ENCODE results near the gene MAP4K1. TPM values are rescaled to one million over a fixed set of nuclear protein-coding genes. Genes with fewer than 3 reads are reported as not detected.
"Not testable (repeated sequence)": the region's sequence is repeated elsewhere in the genome, so short reads cannot be mapped to it uniquely, and the experiment has no call there.

The MAP4K1 gene
- total RNA-seq, 1 experiment from 2014 or later = 1.5 TPM

GRCh38 chr19:38606131-38606530 lies 11.6 kb downstream of the MAP4K1 start:
- no peak for DNase-seq (ENCODE audit: low spot score)
- no peaks in the 10 kb centered on the region for H3K36me3 ChIP-seq (ENCODE audit: insufficient read depth, low read length, poor library complexity, severe bottlenecking)
- no peaks in the 10 kb centered on the region for H3K9me3 ChIP-seq (ENCODE audit: low read depth, low read length, poor library complexity, severe bottlenecking)
- BruUV-seq (replicated peaks) = no TSS peak
- H3K27me3 ChIP-seq (replicated peaks; ENCODE audit: insufficient read depth, low read depth, low read length, poor library complexity) = no peaks in the 10 kb centered on the region
- H3K27ac ChIP-seq (ENCODE audit: low read depth, low read length, poor library complexity, severe bottlenecking) = no peak overlapping the region
- no peaks in the 10 kb centered on the region for H3K4me1 ChIP-seq (ENCODE audit: insufficient read depth, low read length, poor library complexity, severe bottlenecking)
- intact Hi-C loops (cut with micrococcal nuclease; ENCODE audit: unreplicated experiment) = no loop called here
- no peak overlapping the region for H3K4me3 ChIP-seq (ENCODE audit: low read depth, low read length, poor library complexity, severe bottlenecking)
- TF ChIP-seq EZH2 (IDR thresholded peaks at IDR 0.05; ENCODE audit: borderline replicate concordance, low read depth, low read length, poor library complexity, severe bottlenecking) = no peak
- no peak for TF ChIP-seq CTCF (conservative IDR thresholded peaks at IDR 0.05; ENCODE audit: low read depth, low read length)
- ChIA-PET POLR2A (ENCODE audit: low non-redundant PET) (no interaction called here), CTCF (no interaction called here)

- H3K27ac ChIP-seq (ENCODE audit: low read depth, low read length, poor library complexity, severe bottlenecking); H3K27me3 ChIP-seq (replicated peaks; ENCODE audit: insufficient read depth, low read depth, low read length, poor library complexity); DNase-seq (ENCODE audit: low spot score); BruUV-seq (replicated peaks); CTCF ChIA-PET; H3K36me3 ChIP-seq (ENCODE audit: insufficient read depth, low read length, poor library complexity, severe bottlenecking); H3K4me1 ChIP-seq (ENCODE audit: insufficient read depth, low read length, poor library complexity, severe bottlenecking); H3K9me3 ChIP-seq (ENCODE audit: low read depth, low read length, poor library complexity, severe bottlenecking); POLR2A ChIA-PET (ENCODE audit: low non-redundant PET); H3K4me3 ChIP-seq (ENCODE audit: low read depth, low read length, poor library complexity, severe bottlenecking); intact Hi-C loops (cut with micrococcal nuclease; ENCODE audit: unreplicated experiment): not testable (repeated sequence)
These were observed 14.9 kb downstream of the MAP4K1 start for GRCh38 chr19:38602856-38603255.

DNA sequence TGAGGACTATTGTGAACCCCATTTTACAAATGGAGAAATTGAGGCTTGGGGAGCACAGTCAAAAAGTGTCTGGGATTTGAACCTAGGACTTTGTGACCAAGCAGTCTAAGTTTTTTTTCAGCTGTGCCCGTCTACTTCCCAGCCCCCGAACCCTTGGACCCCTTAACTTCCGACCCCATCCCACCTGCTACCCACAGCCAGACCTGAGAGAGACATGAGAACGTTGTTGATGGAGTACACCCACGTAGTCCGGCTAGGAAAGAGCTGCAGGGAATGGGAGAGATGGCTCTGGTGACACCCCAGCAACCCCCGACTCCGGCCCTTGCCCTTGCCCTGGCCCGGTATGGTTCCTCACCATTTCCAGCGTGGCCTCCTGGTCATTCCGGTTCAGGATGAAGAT lies 18.0 kb downstream of the MAP4K1 start:
- ChIA-PET CTCF (no interaction called here), POLR2A (ENCODE audit: low non-redundant PET) (no interaction called here)
- H3K27me3 ChIP-seq (replicated peaks; ENCODE audit: insufficient read depth, low read depth, low read length, poor library complexity) = no peaks in the 10 kb centered on the region
- no peak for TF ChIP-seq CTCF (conservative IDR thresholded peaks at IDR 0.05; ENCODE audit: low read depth, low read length)
- no peak for TF ChIP-seq EZH2 (IDR thresholded peaks at IDR 0.05; ENCODE audit: borderline replicate concordance, low read depth, low read length, poor library complexity, severe bottlenecking)
- H3K9me3 ChIP-seq (ENCODE audit: low read depth, low read length, poor library complexity, severe bottlenecking) = no peaks in the 10 kb centered on the region
- H3K27ac ChIP-seq (ENCODE audit: low read depth, low read length, poor library complexity, severe bottlenecking) = no peak overlapping the region
- BruUV-seq (replicated peaks) = no TSS peak
- intact Hi-C loops (cut with micrococcal nuclease; ENCODE audit: unreplicated experiment) = no loop called here
- no peak for DNase-seq (ENCODE audit: low spot score)
- no peaks in the 10 kb centered on the region for H3K36me3 ChIP-seq (ENCODE audit: insufficient read depth, low read length, poor library complexity, severe bottlenecking)
- no peaks in the 10 kb centered on the region for H3K4me1 ChIP-seq (ENCODE audit: insufficient read depth, low read length, poor library complexity, severe bottlenecking)
- no peak overlapping the region for H3K4me3 ChIP-seq (ENCODE audit: low read depth, low read length, poor library complexity, severe bottlenecking)

GRCh38 chr19:38597075-38597474 lies 20.7 kb downstream of the MAP4K1 start:
- BruUV-seq (replicated peaks) = no TSS peak
- Histone ChIP-seq H3K4me1 (ENCODE audit: insufficient read depth, low read length, poor library complexity, severe bottlenecking) (no peaks in the 10 kb centered on the region), H3K27me3 (replicated peaks; ENCODE audit: insufficient read depth, low read depth, low read length, poor library complexity) (no peaks in the 10 kb centered on the region), H3K36me3 (ENCODE audit: insufficient read depth, low read length, poor library complexity, severe bottlenecking) (no peaks in the 10 kb centered on the region), H3K27ac (ENCODE audit: low read depth, low read length, poor library complexity, severe bottlenecking) (no peak overlapping the region), H3K4me3 (ENCODE audit: low read depth, low read length, poor library complexity, severe bottlenecking) (no peak overlapping the region), H3K9me3 (ENCODE audit: low read depth, low read length, poor library complexity, severe bottlenecking) (no peaks in the 10 kb centered on the region)
- TF ChIP-seq EZH2 (IDR thresholded peaks at IDR 0.05; ENCODE audit: borderline replicate concordance, low read depth, low read length, poor library complexity, severe bottlenecking) (no peak), CTCF (conservative IDR thresholded peaks at IDR 0.05; ENCODE audit: low read depth, low read length) (no peak)
- POLR2A ChIA-PET (ENCODE audit: low non-redundant PET) = no interaction called here
- intact Hi-C loops (cut with micrococcal nuclease; ENCODE audit: unreplicated experiment) = no loop called here
- CTCF ChIA-PET = no interaction called here
- DNase-seq (ENCODE audit: low spot score) = no peak

Data from A673 (cell line).